HG02642 (cell line): ENCODE measurements around the gene RGPD8.

Experiments
- ATAC-seq: cut with Tn5 transposase; IDR thresholded peaks from one replicate; pipeline ENCODE4 v1.9.1; 2021; ENCODE audit warnings: mild to moderate bottlenecking; ENCODE audit not compliant: unreplicated experiment, poor library complexity

RGPD8 gene

GRCh38 chr2:112340475-112341267 lies 92.8 kb downstream of the RGPD8 start:
- no peak for ATAC-seq

DNA sequence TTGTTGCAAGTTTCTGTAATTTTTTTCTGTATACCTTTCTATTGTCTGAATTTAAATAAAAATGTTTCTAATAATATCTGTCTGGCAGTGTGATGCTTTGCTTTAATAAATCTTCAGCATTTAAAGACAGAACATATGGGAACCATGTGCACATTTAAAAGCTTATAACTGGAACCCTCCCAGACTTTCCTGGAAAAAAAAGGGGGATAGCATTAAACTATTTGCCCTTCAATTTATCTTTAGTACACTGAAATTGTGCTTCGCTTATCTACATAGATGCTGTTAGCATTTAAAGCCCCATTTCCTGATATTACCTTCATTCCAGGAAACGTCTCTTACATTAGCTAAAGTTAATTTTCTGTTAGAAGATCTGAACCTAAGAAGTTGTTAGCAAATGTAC lies 93.5 kb downstream of the RGPD8 start:
- ATAC-seq = no peak

DNA sequence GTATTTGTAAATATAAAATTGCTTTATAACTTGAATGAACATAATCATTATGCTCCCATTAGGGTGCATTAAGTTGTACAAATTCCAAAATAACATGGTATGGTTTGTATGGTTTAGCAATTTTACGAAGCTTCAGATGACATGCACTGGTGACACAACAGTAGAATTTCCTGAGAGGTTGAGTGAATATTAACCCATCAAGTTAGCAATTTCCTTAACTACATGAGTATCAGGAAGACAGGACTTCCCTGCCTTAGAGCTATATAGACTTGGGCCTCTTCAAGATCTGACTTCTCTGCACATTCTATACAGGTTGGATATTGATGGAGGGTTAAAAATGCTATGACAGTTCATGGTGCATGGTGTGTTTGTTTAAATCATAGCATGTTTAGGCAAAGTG lies 97.8 kb downstream of the RGPD8 start:
- no peak for ATAC-seq

DNA sequence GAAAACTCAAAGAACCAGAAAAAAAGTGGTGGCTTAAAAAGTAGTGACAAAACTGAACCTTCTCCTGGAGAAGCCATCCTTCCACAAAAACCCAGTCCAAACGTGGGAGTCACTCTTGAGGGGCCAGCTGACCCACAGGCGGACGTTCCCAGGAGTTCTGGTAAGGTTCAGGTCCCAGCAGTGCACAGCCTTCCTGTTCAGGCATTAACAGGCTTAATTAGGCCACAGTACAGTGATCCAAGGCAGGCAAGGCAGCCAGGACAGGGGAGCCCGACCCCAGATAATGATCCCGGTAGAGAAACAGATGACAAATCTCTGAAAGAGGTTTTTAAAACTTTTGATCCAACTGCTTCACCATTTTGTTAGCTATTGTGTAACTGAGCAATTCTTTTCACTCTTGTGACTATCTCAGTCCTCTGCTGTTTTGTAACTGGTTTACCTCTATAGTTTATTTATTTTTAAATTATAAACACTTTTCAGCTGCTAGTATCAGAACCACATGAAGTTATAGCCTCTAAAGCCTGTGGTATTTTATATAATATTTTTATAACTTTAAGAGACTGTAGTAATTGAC lies 101.2 kb downstream of the RGPD8 start:
- ATAC-seq = no peak

GRCh38 chr2:112322919-112323318 lies 110.5 kb downstream of the RGPD8 start:
- ATAC-seq = no peak

GRCh38 chr2:112321375-112322320 lies 111.8 kb downstream of the RGPD8 start:
- ATAC-seq = no peak
